Panc1 (cell line): ENCODE results near the gene CHEK2. TPM values are rescaled to one million over a fixed set of nuclear protein-coding genes. Genes with fewer than 3 reads are reported as not detected.
"Not testable (repeated sequence)": the region's sequence is repeated elsewhere in the genome, so short reads cannot be mapped to it uniquely, and the experiment has no call there.

Source experiments
- ATAC-seq: fragments of 200-7000 bp; cut with Tn5 transposase; 2 replicates; pipeline ENCODE4 v1.9.1; 2020; ENCODE audit warnings: mild to moderate bottlenecking, moderate library complexity
- BruUV-seq: library from RNA; stranded (reverse); fragments of 400-500 nt; replicated peaks from 2 replicates; lab custom pipeline; 2021; lab: Mats Ljungman, UMichigan
- CTCF ChIA-PET: fragments of 300-600 bp; sonication (Branson Sonifier 250); formaldehyde crosslinking; loops from one replicate; lab custom pipeline; 2022; ENCODE audit warnings: antibody characterized with exemption; lab: Charles Lee
- POLR2A ChIA-PET: fragments of 300-600 bp; sonication (Branson Sonifier 250); formaldehyde crosslinking; loops from one replicate; lab custom pipeline; 2022; ENCODE audit warnings: antibody characterized with exemption; lab: Charles Lee
- DNase-seq: peaks from one replicate; pipeline ENCODE4 v3.0.0-alpha.2; 2010; ENCODE audit warnings: low read depth, low spot score
- H3K27ac ChIP-seq: 2 replicates; pipeline ENCODE4 v1.5.1; 2011; ENCODE audit warnings: mild to moderate bottlenecking, low read length, inconsistent platforms
- H3K27me3 ChIP-seq: fragments of 200-500 bp; sonication (Bioruptor generic); 2 replicates; pipeline ENCODE4 v1.6.0; 2014; ENCODE audit warnings: low read length, inconsistent platforms; ENCODE audit not compliant: control insufficient read depth, insufficient read depth
- H3K36me3 ChIP-seq: fragments of 200-500 bp; sonication (Bioruptor generic); 2 replicates; pipeline ENCODE4 v1.5.1; 2014; ENCODE audit warnings: inconsistent platforms, mild to moderate bottlenecking, low read length, moderate library complexity; ENCODE audit not compliant: control insufficient read depth, insufficient read depth
- H3K4me1 ChIP-seq: 2 replicates; pipeline ENCODE4 v1.5.1; 2011; ENCODE audit warnings: inconsistent platforms, mild to moderate bottlenecking, low read length, moderate library complexity; ENCODE audit not compliant: control insufficient read depth, insufficient read depth
- H3K4me3 ChIP-seq, 2 experiments: 2 replicates each; pipeline ENCODE4 v1.5.1; 2011 to 2012; ENCODE audit warnings: low read depth in 2 of 2, low read length in 2 of 2, mild to moderate bottlenecking in 2 of 2, inconsistent platforms in 1 of 2, moderate library complexity in 1 of 2
- H3K9me3 ChIP-seq: fragments of 200-500 bp; sonication (Bioruptor generic); 2 replicates; pipeline ENCODE4 v1.5.1; 2014; ENCODE audit warnings: low read depth, mild to moderate bottlenecking, inconsistent platforms, low read length, moderate library complexity; ENCODE audit not compliant: control insufficient read depth, insufficient read depth
- CTCF ChIP-seq: fragments of 450-650 bp; IDR thresholded peaks from 2 replicates; pipeline ENCODE4 v1.5.1; 2017; ENCODE audit warnings: mild to moderate bottlenecking
- POLR2AphosphoS5 ChIP-seq: IDR thresholded peaks from 2 replicates; pipeline ENCODE4 v1.6.1; 2012; ENCODE audit warnings: mild to moderate bottlenecking, low read depth, low read length, moderate library complexity
- SIN3A ChIP-seq: IDR thresholded peaks from 2 replicates; pipeline ENCODE4 v1.6.1; 2012; ENCODE audit warnings: low read depth, mild to moderate bottlenecking, low read length, moderate library complexity, borderline replicate concordance; ENCODE audit not compliant: insufficient read depth
- TCF7L2 ChIP-seq: IDR thresholded peaks from 2 replicates; pipeline ENCODE4 v1.6.1; 2011; ENCODE audit warnings: mild to moderate bottlenecking, low read depth, low read length, inconsistent platforms
- in situ Hi-C: cut with HindIII; loops from 2 replicates; pipeline ENCODE4 v1.10.0; 2016; ENCODE audit warnings: low sequenced_read_pairs, low pct_unique_long_range_greater_than_20kb
- intact Hi-C: fragments of 100-400 bp; cut with micrococcal nuclease; formaldehyde crosslinking; loops from one replicate; pipeline ENCODE4 v1.10.0; 2022; ENCODE audit not compliant: unreplicated experiment
- total RNA-seq: library from RNA; stranded (reverse); gene quantifications from one replicate; pipeline ENCODE4 v1.2.1, GENCODE V29; 2021; ENCODE audit not compliant: unreplicated experiment
- TF ChIP-seq, protein P1 (sequence below), 2 experiments: IDR thresholded peaks; 2 replicates each; pipeline ENCODE4 v1.6.1; 2011 to 2012; ENCODE audit warnings: low read depth in 2 of 2, control low read depth in 1 of 2, low read length in 1 of 2, mild to moderate bottlenecking in 1 of 2, moderate library complexity in 1 of 2; ENCODE audit not compliant: insufficient read depth in 1 of 2

Gene CHEK2
- total RNA-seq, 1 experiment from 2014 or later = 29.5 TPM

GRCh38 chr22:28703436-28703835 is 38.2 kb downstream of the CHEK2 start:
- intact Hi-C loops = no loop called here
- H3K27me3 ChIP-seq = no peaks in the 10 kb centered on the region
- no TSS peak for BruUV-seq
- H3K36me3 ChIP-seq = no peaks in the 10 kb centered on the region; the same call in 1 of the 2 replicates
- POLR2A ChIA-PET = no interaction called here
- no peaks in the 10 kb centered on the region for H3K4me1 ChIP-seq
- H3K27ac ChIP-seq = no peak overlapping the region
- TF ChIP-seq POLR2AphosphoS5 = no peak
- TF ChIP-seq CTCF = no peak
- TF ChIP-seq SIN3A = no peak
- TF ChIP-seq, protein P1, sequence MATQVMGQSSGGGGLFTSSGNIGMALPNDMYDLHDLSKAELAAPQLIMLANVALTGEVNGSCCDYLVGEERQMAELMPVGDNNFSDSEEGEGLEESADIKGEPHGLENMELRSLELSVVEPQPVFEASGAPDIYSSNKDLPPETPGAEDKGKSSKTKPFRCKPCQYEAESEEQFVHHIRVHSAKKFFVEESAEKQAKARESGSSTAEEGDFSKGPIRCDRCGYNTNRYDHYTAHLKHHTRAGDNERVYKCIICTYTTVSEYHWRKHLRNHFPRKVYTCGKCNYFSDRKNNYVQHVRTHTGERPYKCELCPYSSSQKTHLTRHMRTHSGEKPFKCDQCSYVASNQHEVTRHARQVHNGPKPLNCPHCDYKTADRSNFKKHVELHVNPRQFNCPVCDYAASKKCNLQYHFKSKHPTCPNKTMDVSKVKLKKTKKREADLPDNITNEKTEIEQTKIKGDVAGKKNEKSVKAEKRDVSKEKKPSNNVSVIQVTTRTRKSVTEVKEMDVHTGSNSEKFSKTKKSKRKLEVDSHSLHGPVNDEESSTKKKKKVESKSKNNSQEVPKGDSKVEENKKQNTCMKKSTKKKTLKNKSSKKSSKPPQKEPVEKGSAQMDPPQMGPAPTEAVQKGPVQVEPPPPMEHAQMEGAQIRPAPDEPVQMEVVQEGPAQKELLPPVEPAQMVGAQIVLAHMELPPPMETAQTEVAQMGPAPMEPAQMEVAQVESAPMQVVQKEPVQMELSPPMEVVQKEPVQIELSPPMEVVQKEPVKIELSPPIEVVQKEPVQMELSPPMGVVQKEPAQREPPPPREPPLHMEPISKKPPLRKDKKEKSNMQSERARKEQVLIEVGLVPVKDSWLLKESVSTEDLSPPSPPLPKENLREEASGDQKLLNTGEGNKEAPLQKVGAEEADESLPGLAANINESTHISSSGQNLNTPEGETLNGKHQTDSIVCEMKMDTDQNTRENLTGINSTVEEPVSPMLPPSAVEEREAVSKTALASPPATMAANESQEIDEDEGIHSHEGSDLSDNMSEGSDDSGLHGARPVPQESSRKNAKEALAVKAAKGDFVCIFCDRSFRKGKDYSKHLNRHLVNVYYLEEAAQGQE (IDR thresholded peaks at IDR 0.05; ENCODE audit: insufficient read depth in 1 of 2, low read depth in 2 of 2, low read length in 1 of 2) = no peak
- TF ChIP-seq TCF7L2 = no peak
- no peaks in the 10 kb centered on the region for H3K9me3 ChIP-seq
- CTCF ChIA-PET = no interaction called here
- in situ Hi-C loops = no loop called here
- no peak overlapping the region for H3K4me3 ChIP-seq
- DNase-seq (no peak), ATAC-seq (no peak)

- intact Hi-C loops = no loop called here
- H3K27me3 ChIP-seq = no peaks in the 10 kb centered on the region
- POLR2A ChIA-PET = no interaction called here
- H3K9me3 ChIP-seq = no peaks in the 10 kb centered on the region
- no peak overlapping the region for H3K4me3 ChIP-seq
- BruUV-seq = no TSS peak
- no peak for DNase-seq
- H3K36me3 ChIP-seq = no peaks in the 10 kb centered on the region; the same call in 1 of the 2 replicates
- ATAC-seq = no peak
- H3K4me1 ChIP-seq = no peaks in the 10 kb centered on the region
- CTCF ChIA-PET = no interaction called here
- TF ChIP-seq, protein P1 (IDR thresholded peaks at IDR 0.05; ENCODE audit: insufficient read depth in 1 of 2, low read depth in 2 of 2, low read length in 1 of 2) = no peak
- TF ChIP-seq POLR2AphosphoS5 = no peak
- TF ChIP-seq SIN3A = no peak
- TF ChIP-seq CTCF = no peak
- TF ChIP-seq TCF7L2 = no peak
- in situ Hi-C loops = no loop called here
- no peak overlapping the region for H3K27ac ChIP-seq
These were observed 38.7 kb downstream of the CHEK2 start for GRCh38 chr22:28702891-28703290.

GRCh38 chr22:28693041-28693760 is 48.4 kb downstream of the CHEK2 start:
- intact Hi-C loops, H3K36me3 ChIP-seq, CTCF ChIA-PET, H3K4me1 ChIP-seq, ATAC-seq, POLR2A ChIA-PET, H3K4me3 ChIP-seq, H3K27me3 ChIP-seq, BruUV-seq, in situ Hi-C loops, H3K9me3 ChIP-seq, DNase-seq, H3K27ac ChIP-seq: not testable (repeated sequence)
